Measurements from ENCODE around the gene ZNF275.

DNA sequence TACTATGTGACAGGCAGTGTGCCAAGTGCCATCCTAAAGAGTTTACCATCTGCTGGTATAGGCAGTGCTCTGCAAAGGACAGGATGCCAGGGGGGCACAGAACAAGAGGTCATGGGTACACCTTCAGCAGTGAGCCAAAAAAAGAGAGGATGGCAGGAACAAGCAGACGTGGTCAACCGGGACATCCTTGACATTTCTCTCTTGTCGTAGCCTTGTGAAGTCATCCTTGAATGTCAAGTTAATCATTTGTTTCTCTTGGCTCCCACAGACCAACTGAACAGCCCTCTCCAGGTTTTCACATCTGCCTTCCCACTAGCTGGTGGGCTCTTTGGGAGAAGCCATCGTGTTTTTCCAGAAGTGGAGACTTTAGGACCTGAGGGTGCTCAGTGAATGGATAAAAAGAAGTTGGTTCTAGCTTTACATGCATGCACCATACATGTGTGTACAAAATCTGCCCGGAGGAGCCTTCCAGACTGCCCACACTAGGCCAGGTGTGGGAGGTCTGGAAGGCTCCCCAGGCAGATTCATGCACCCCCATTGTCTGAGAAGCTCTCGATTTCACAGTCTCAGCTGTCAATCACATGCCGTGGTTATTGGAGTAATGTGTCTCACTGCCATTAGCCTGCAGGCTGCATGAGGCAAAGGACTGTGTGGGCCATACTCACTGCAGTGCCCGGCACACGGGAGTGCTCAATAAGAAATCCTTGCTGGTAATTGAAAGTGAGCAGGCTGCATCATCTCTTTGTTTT lies 28.8 kb upstream of the ZNF275 start:
- TF ChIP-seq, protein P1, sequence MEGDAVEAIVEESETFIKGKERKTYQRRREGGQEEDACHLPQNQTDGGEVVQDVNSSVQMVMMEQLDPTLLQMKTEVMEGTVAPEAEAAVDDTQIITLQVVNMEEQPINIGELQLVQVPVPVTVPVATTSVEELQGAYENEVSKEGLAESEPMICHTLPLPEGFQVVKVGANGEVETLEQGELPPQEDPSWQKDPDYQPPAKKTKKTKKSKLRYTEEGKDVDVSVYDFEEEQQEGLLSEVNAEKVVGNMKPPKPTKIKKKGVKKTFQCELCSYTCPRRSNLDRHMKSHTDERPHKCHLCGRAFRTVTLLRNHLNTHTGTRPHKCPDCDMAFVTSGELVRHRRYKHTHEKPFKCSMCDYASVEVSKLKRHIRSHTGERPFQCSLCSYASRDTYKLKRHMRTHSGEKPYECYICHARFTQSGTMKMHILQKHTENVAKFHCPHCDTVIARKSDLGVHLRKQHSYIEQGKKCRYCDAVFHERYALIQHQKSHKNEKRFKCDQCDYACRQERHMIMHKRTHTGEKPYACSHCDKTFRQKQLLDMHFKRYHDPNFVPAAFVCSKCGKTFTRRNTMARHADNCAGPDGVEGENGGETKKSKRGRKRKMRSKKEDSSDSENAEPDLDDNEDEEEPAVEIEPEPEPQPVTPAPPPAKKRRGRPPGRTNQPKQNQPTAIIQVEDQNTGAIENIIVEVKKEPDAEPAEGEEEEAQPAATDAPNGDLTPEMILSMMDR (IDR thresholded peaks at IDR 0.05): no peak
- no peak for TF ChIP-seq POLR2A (IDR thresholded peaks at IDR 0.05)
